Measurements from ENCODE around the gene MTCL3.
A peak's percentile ranks its signal among the peaks of the same experiment; 100 is the strongest.

Gene MTCL3

DNA sequence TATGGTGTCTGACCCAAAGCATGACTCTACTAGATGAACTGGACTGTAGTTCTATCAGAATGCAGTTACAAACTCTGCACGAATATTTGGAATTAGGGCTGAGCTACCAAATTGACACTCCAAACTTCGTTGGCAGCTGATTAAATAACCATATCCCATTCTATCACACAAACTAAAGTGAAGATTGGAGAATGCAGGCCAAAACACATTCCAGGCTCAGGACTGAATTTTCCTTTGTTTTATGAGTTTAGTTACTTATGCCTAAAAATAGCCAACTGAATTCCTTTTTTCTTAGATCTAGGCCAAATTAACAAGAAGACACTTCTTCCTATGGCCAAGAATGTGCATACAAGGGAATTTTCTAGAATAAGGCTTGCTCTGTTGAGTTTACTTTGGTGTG, 50.2 kb downstream of the MTCL3 start:
- FAIRE-seq (no peak), DNase-seq (ENCODE audit: low spot score) (no peak)

DNA sequence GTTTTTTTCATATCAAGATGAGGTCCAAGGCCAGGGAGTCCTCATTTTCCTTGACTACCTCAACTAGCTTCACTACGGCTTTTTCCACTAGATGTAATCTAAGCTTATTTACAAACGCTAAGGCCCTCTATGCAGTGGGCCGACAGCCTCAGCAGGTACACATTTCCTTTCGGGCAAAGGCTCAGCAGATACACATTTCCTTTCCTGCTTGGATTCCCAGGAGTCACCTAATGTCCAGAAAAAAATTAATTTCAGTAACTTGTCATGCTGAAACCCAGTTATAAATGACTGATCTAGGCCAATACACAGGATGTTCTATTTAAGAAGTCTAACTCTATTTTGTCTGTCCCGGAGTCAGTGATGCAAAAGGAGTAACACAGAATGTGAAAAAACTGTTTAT, 52.7 kb downstream of the MTCL3 start:
- no peak for FAIRE-seq

DNA sequence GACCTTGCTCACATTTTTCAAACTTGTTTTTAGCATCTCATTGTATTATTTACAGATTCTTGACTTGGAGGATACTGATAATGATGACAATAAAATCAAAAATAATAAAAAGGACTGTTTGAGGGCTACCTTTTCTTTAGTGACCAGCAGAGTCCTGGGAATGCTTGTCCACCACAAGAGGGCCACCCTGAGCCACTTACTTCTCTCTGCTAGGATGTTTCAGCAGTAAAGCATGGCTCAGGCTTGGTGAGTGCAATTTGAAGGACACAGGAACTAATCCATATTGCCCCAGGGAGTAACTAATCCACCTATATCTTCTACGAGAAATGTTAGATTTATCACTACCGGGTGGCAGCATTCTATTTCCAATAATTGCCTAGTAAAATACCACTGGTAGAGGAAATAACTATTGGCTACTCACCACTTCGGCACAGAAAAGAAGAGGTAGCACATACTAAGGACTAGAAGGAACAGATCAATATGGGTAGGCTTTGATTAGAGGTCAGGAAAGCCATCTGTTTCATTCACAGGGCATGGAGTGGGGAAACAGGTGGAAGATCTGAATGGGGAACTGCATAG, 54.2 kb downstream of the MTCL3 start:
- peak; percentile 35 for FAIRE-seq
- peak; percentile 32 for DNase-seq (ENCODE audit: low spot score)

More for the DNA sequence above, 52.7 kb downstream of the MTCL3 start:
- DNase-seq (ENCODE audit: low spot score), result no peak

DNA sequence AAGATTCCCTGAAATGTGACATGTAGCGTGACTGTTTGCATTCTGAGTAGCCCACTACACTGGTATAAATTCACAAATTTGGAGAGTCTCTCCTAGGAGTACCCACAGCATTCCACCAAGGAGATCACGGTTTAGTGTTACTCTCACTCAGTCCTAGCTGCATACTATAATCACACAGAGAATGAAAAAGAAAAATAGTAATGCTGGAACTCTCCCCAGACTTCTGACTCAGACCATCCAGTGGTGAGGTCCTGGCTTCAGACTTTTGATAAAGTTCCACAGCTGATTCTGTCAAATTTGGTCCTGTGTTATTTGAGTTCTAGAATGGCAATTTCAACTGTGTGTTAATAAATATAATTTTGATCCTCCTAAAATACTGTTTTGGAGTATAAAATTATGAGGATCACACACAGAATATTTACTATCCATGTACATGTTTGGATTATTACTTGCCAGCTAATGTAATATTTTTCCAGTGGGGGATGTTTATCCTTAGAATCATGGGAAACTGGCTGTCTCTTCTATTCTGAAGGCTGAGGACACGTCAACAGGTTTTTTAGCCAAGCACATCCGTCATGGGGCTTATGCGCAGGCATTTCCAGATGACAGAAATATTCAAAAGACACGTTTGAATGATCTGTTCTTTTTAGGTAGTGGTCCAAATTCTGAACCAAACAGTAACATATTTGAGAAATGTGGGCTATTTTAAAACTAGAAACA, 54.8 kb downstream of the MTCL3 start:
- DNase-seq (ENCODE audit: low spot score), result no peak
- FAIRE-seq, result no peak

DNA sequence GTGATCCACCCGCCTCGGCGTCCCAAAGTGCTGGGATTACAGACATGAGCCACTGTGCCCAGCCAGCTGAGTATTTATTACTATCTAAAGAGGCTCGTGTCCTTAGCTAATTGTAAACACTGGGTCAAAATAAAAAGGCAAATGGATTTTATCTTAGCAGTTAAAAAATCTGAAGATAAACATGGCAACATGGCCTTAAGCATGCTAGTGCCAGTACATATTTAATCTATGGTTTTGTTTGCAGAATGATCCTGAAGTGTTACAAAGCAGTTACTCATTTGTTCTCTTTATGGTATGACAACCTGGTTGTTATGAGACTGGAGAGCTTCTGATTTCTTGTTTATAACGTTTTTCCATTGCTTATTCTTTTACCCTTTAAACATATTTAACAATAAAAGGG, 56.1 kb downstream of the MTCL3 start:
- FAIRE-seq (no peak), DNase-seq (ENCODE audit: low spot score) (no peak)

DNA sequence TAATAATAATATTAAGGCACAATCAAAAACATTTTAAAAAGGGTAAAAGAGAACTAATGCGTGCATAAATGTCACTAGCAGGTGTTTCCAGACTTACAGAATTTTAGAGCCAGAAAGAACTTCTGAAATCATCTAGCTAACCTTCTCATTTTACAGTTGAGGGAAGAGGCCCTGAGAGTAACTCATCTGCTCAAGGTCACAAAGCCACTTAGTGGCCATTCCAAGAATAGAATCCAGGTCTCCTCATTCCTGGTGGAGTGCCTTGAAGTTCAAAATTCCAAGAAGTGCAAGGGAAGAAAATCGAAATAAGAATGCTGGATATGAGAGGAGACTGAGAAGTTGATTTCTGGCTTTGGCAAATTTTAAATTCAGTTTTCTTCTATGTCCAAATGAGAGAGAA, 56.8 kb downstream of the MTCL3 start:
- DNase-seq (ENCODE audit: low spot score), result no peak
- no peak for FAIRE-seq

DNA sequence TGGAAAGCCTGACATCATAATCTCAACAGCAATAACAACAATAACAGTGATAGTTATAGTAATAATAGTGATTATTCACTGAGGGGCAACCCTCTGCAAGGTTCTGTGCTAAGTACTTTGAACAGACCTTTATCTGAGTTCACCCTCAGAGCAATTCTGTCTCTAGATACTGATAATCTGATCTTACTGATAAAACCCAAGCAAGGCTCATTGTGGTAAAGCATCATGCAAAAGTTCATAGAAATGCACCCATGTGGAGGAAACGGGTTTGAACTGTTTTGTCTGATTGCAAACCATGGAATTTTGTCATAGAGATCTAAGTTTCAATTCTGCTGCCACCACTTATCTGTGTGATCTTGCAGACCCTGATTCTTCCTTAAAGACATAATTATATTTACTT, 58.7 kb downstream of the MTCL3 start:
- FAIRE-seq (no peak), DNase-seq (ENCODE audit: low spot score) (no peak)

DNA sequence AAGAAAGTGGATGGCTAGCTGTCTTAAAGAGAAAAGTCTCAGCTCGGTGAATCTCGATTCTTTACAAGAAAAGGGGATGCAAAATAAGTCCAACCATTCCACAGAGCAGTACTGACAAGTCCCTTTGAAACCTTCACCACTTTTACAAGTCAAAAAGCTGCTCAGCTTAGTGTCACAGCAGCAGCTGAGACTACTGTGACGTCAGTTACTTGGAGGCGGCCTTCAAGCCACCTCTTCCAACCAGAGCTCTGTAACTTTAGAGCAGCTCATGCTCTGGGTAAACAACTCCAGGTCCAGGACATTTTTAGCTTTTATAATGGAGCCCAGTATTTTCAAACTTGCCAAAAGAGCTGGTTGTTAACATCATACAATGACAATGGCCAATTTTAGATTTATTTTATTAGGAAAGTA, 59.9 kb downstream of the MTCL3 start, which contains the start of gene KIAA0408:
TSS of gene KIAA0408 (minus strand) at position 159 of the 411 bp plus-strand sequence. CDS start 5,408 bp downstream, outside the sequence.
- FAIRE-seq (no peak), DNase-seq (ENCODE audit: low spot score) (no peak)

DNA sequence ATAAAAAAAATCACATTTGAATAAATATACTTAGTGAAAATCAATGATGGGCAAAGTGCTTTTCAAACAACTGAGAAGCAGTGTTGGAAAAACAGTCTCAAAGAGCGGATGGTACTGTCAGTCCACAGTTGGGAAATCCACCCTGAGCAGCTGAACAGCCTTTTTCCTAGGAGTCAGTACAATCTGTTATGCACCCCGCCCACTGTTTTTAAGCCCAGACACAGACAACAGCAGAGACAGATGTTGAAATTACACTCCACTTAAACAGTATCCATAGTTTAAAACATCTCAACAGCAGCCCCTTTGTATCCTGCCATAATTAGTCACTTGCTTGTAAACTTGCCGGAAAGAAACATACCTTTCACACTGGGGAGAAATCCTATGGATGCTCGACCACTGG, 60.3 kb downstream of the MTCL3 start:
- no peak for DNase-seq (ENCODE audit: low spot score)
- no peak for FAIRE-seq

DNA sequence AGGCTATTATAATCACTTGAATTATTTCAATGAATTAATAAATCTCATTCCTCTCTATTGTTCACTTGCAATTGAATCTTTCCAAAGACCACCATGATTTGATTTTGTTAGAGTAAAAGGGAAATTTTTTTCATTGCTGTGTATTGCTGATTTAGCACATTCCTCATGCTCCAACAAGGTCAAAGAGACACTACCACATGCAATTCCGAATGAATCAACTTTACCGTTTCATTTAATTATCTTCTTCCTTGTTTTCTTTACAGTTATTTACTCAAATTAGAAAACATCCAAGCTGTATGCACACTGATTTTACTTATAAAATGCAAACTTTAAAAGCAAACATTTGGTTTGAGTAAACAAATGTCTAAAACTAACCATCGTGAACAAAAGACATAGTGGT, 60.9 kb downstream of the MTCL3 start:
- DNase-seq (ENCODE audit: low spot score) (no peak), FAIRE-seq (no peak)

DNA sequence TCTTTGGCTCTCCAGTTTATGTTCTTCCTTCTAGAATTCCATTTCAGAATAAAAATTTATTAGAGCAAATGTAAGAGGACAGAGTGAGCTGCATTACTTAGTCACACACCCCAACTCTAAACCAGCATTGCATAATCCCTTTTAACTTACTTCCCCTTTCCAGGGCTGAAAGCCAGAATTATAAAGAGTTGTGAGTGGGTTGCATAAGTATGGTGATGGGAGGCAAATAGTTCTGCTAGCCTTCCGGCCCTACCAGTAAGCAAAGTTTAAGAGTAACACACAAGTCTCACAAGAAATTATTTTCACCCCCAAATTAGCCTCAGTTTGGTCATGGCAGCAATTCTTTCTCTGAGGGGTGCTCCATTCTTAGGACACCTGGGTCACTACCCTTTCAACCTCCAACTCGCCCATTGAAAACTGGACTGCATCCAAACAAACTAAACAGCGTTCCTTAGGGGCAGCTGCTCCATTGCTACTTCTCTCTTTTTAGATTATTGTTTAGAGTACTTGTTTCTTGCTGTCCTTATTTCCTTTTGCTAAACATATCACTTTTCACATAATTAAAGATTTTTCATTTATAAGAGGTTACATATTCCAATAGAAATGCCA, 61.6 kb downstream of the MTCL3 start:
- FAIRE-seq (no peak), DNase-seq (ENCODE audit: low spot score) (no peak)

DNA sequence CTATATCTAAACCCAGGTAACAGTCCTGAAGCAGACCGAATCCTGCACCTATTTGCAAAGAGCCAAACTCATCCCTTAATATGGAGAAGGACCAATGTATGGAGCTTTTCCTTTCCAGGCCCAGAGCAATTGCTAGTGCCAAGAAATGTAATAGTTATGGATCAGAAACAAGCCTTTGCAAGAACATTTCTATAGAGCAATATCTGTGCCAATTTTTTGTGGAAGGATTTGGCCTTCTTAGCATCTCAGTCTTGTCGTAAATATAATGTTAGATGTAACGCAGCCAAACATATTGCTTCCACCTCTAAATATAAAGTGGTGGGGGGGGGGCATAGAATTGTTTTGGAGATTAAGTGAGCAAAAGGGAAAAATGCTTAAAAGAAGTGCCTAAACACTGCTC, 62.7 kb downstream of the MTCL3 start:
- DNase-seq (ENCODE audit: low spot score) (no peak), FAIRE-seq (no peak)

DNA sequence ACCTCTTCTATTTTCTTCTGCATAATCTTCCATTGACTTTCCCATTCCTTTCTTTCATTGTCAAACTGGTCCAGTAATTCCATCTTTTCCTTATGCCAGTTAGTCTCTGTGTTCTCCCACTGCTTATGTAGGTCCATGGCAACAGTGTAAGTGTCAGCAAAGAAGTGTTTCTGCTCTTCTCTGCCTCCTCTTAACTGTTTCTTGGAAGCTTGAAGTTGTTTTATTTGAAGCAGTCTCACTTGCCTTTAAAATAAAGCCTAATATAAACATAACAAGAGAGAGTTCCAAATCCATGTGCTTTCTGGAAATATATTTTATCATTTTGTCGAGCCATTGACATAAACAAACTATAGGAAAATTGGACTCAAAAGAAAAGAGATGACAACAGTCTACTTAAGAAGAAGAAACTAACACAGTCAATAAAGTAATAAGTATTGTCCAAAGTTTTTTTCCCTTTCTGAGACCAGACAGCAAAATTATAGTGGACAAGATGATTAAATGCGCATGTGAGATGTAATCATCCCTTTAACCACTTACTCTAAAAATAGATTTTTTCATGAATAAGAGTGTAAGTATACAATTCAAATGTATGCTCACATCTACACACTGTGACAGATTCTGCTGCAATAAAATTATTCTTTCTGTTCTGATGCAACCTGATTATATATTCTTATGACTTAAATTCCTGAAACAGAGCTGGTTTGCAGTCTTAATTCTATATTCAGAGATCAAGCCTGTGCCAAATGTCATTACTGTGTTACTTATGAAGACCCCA, 65.1 kb downstream of the MTCL3 start:
- no peak for FAIRE-seq
- no peak for DNase-seq (ENCODE audit: low spot score)

DNA sequence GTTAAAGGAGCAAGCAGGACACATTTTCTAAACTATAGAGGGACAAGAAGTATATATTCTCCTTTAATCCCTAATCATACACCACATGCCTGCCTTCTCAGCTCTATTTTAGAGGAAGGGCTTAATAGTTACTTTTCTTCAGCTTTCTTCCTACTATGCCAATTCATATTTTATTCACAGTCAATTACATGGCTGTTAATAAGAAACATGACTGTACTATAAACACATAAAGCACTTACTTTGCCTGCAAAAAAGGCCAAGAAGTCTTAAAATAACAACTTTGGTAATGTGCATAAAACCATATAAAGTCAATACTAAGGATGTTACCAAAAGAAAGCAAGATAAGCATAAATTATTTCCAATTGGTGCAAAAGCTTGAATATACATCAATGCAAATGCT, 66.3 kb downstream of the MTCL3 start:
- FAIRE-seq (no peak), DNase-seq (ENCODE audit: low spot score) (no peak)

DNA sequence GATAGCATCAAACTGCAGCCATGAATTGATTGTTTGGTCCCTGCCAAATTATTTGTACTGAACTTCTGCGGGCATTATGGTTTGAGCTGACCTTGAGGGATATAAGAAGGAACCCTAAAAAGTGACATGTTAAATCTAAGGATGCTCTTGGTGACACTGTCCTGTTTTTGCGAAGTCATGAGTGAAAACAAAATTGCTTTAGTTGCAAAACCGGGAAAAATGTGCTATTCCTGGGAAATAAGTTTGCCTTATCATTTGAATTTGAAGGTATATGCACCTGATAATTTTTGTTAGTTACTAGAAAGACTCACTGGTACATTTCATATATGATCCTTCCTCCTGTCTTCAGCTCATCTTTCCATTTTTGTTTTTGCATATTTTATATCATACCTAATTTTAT, 67.7 kb downstream of the MTCL3 start:
- no peak for DNase-seq (ENCODE audit: low spot score)
- no peak for FAIRE-seq

DNA sequence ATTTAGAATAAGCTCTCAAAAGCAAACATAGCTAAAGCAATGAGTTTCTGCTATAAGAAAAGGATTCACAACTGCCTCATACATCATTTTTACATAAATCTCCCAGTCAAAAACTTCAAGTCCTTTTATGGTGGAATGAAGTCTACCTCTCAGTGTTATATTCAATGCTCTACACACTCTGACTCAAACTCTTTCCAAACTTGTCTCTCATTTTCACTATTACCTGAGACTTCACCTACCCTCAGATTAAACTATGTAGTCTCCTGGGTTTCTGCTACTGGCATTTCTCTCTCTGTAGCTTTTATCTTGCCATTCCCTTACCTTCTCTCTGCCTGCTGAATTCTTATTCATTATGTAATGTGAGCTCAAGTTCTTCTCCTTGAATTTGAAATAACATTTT, 71.4 kb downstream of the MTCL3 start:
- FAIRE-seq (no peak), DNase-seq (ENCODE audit: low spot score) (no peak)

DNA sequence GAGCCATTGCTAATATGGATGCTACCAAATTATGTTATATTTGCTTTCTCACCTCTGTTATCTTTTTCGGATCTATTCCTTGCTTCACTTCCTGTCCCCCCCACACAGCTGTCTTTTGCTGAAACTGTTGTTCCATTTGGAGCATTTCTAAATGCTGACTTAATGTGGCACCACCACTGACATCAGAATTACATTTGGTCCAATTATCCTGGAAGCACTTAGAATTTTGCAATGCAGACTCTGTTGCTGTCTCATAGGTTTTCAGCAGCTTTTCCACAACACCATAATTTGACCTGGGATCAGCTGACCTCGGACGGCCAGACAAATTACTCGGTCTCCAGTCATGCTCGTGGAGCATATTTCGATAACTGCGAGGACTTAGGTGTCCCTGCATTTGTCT, 72.8 kb downstream of the MTCL3 start:
- FAIRE-seq (no peak), DNase-seq (ENCODE audit: low spot score) (no peak)

DNA sequence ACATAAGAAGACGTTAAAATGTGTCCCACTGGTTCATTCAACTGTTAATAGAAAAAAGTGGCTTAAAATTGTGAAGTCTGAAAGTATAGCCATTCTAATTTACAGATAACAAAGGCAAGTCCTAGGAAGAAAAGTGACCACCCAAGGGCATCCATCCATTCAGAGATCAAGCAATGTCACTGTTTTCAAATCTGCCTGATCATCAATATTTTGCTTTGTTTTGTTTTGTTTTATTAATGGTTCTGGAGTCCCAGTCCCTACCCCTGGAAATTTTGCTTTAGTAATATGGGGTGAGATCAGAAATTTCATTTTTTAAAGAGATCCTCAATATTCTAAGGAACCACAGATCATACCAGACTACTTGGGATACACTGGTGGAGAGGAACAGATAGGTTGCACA, 77.3 kb downstream of the MTCL3 start:
- DNase-seq (ENCODE audit: low spot score), result no peak
- FAIRE-seq, result no peak

DNA sequence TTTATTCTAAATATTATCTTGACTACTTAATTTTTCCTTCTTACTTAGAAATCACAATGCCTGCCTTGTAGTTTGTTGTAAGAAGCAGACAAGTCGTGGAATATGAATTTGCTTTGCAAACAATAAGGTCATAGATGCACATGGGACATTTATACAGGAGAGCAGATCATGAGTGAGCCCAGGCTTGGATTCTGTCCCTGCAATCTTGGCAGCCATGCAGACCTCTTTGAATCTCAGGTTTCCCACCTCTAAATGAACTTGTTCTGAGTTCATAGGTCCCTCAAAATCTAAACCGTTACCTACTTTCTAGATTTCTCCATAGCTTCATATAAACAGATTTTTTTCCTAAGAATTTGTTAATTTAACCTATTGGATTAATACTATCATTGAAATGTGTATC, 79.4 kb downstream of the MTCL3 start:
- no peak for DNase-seq (ENCODE audit: low spot score)
- no peak for FAIRE-seq

DNA sequence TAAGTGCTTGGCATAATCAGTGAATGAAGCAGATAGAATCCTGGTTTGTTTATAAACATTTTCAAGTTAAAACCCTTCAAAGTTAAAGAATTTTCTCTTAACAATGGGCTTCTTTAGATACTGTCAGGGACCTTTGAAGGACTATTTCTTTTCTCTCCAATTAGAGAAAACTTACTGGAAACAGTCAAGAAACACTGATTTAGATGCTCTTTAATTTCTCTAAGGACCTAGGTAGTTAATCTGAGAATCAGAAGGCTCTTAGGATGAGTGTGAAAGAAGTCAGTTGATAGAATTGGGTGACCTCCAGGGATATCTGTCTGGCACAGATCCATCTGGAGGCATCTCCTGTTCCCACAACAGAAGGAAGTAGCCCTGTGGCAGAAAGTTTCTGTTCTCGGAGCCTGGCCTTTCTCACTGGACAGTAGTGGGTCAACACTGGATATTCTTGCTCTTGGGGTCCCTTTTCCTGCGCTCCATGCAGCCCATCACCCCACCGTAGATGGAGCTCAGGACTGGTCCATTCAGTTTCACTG, 82.5 kb downstream of the MTCL3 start:
- no peak for FAIRE-seq
- no peak for DNase-seq (ENCODE audit: low spot score)

DNA sequence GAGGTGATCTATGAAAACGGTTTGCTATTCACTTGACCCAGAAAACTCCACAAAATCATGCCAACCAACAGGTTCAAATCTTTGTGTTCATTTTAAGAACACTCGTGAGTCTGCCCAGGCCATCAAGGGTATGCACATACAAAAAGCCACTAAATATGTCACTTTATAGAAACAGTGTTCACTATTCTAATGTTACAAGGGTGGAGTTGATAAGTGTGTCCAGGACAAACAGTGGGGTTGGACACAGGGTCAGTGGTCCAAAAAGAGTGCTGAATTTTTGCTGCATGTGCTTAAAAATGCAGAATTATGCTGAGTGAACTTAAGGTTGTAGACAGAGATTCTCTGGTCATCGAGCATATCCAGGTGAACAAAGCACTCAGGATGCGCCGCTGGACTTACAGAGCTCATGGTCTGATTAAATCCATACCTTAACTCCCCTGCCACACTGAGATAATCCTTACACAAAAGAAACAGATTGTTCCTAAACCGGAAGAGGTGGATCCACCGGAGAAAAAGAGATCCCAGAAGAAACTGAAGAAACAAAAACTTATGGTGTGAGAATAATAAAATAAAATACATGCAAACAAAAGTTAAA, 83.4 kb downstream of the MTCL3 start:
- FAIRE-seq (no peak), DNase-seq (ENCODE audit: low spot score) (no peak)

DNA sequence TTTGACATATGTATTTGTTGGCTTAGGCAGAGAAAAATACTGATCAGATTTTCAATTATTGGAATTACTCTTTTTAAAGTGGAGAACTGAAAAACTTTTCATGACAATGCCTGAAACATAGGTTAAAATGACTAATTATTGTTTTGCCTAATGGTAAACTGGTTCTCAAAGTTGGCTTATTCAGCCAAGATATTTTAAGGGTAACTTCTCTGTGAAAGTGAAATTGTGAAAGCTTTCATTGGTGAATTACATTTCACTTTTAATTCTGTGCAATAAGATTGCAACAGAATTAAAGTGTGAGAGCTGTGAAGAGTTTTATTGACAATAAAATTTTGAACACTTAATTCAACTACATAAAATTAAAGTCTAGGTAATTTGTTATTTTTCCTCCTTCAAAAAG, 84.5 kb downstream of the MTCL3 start:
- FAIRE-seq, result no peak
- no peak for DNase-seq (ENCODE audit: low spot score)

Data from RCC 7860 (cell line).